Smooth muscle cell of the umbilical artery (primary cell): ENCODE data around the gene ANKRD63. TPM values are rescaled to one million over a fixed set of nuclear protein-coding genes. Genes with fewer than 3 reads are reported as not detected.

Experiments used
- total RNA-seq: library from RNA; depleted of rRNA; stranded (reverse); fragments of >200 nt; gene quantifications from 2 replicates; pipeline ENCODE4 v1.2.3, GENCODE V29; 2014

The ANKRD63 gene
- not detected in 2 replicates for total RNA-seq

GRCh38 chr15:40282869-40283614 is at the start of gene ANKRD63:
TSS of gene ANKRD63 (minus strand) at chr15:40283064. CDS start at chr15:40282586, 478 bp downstream.

GRCh38 chr15:40323239-40323952 is 40.5 kb upstream of the ANKRD63 start, which contains the start of gene INAFM2:
TSS of gene INAFM2 (plus strand) at chr15:40323692. CDS start at chr15:40324056, 364 bp downstream.

GRCh38 chr15:40307421-40308211 is 24.8 kb upstream of the ANKRD63 start, which contains the start of gene PLCB2:
TSS of gene PLCB2 (minus strand) at chr15:40307935. CDS start at chr15:40307672, 263 bp downstream.

GRCh38 chr15:40238532-40239403 is 44.1 kb downstream of the ANKRD63 start, which contains the start of gene PAK6:
TSS of gene PAK6 (plus strand) at chr15:40239063. CDS start at chr15:40264786, 25,723 bp downstream.

Other genes with a start within 250 kb of the ANKRD63 start
- gene SRP14, start 243.9 kb downstream of the ANKRD63 start, total RNA-seq = 129 and 206 TPM in 2 replicates
- 0.14 and 1.8 TPM in 2 replicates for gene BMF, start 174.2 kb downstream of the ANKRD63 start, total RNA-seq
- gene BUB1B, start 122.0 kb downstream of the ANKRD63 start, total RNA-seq = 3.6 and 19.2 TPM in 2 replicates
- 0.28 TPM in 1 of 2 replicates, not detected in the other for gene PAK6, start 44.0 kb downstream of the ANKRD63 start, total RNA-seq
- 0.28 TPM in 1 of 2 replicates, not detected in the other for gene PLCB2, start 24.9 kb upstream of the ANKRD63 start, total RNA-seq
- gene INAFM2, start 40.6 kb upstream of the ANKRD63 start, total RNA-seq = 23.4 and 24.6 TPM in 2 replicates
- gene CCDC9B, start 57.9 kb upstream of the ANKRD63 start, total RNA-seq = 37.7 and 94.3 TPM in 2 replicates
- gene PHGR1, start 68.0 kb upstream of the ANKRD63 start, total RNA-seq = not detected in 2 replicates
- gene DISP2, start 75.2 kb upstream of the ANKRD63 start, total RNA-seq = 0.09 and 0.30 TPM in 2 replicates
- 16.0 and 67.1 TPM in 2 replicates for gene KNSTRN, start 99.7 kb upstream of the ANKRD63 start, total RNA-seq
- 48.0 and 51.4 TPM in 2 replicates for gene IVD, start 122.7 kb upstream of the ANKRD63 start, total RNA-seq
- gene BAHD1, start 157.9 kb upstream of the ANKRD63 start, total RNA-seq = 4.5 and 8.0 TPM in 2 replicates
- gene CHST14, start 187.9 kb upstream of the ANKRD63 start, total RNA-seq = 13.4 and 19.0 TPM in 2 replicates